Activated T-cell treated with anti-CD3 and anti-CD28 coated beads, Interleukin-2, amount 50 U/mL, for 72 hours (primary cell): ENCODE measurements around the gene CNOT6L. TPM values are rescaled to one million over a fixed set of nuclear protein-coding genes. Genes with fewer than 3 reads are reported as not detected.

Experiments used
- ATAC-seq, 2 donors: fragments of 150-1000 bp; cut with Tn5 transposase; replicated peaks in 1 of 2; 2 replicates each; pipeline ENCODE4 v1.10.0; 2021; ENCODE audit warnings: moderate library complexity in 2 of 2, mild to moderate bottlenecking in 1 of 2
- DNase-seq, 2 donors: peaks; one replicate each; pipeline ENCODE4 v3.0.0; 2021 to 2022; ENCODE audit warnings: mixed read lengths in 1 of 2
- H3K27ac Mint-ChIP-seq: one replicate; pipeline ENCODE4 v1.8.0; 2022; ENCODE audit warnings: mild to moderate bottlenecking, moderate library complexity, mixed read lengths
- H3K27me3 Mint-ChIP-seq: one replicate; pipeline ENCODE4 v1.8.0; 2022; ENCODE audit warnings: low read depth, mixed read lengths
- H3K36me3 Mint-ChIP-seq, 2 donors: one replicate each; pipeline ENCODE4 v1.8.0; 2022; ENCODE audit warnings: mixed read lengths in 2 of 2, mild to moderate bottlenecking in 1 of 2; ENCODE audit not compliant: insufficient read depth in 2 of 2
- H3K4me1 Mint-ChIP-seq: one replicate; pipeline ENCODE4 v1.8.0; 2022; ENCODE audit warnings: low read depth, mixed read lengths
- H3K4me3 Mint-ChIP-seq, 2 donors: one replicate each; pipeline ENCODE4 v1.8.0; 2022; ENCODE audit warnings: mild to moderate bottlenecking in 2 of 2, mixed read lengths in 2 of 2, moderate library complexity in 2 of 2
- H3K9me3 Mint-ChIP-seq, 2 donors: one replicate each; pipeline ENCODE4 v1.8.0; 2022; ENCODE audit warnings: mixed read lengths in 2 of 2
- total RNA-seq, 2 donors: library from RNA; stranded (reverse); gene quantifications; one replicate each; pipeline ENCODE4 v1.2.3, GENCODE V29; 2022

CNOT6L gene
- total RNA-seq, 2 donors from 2014 or later: 209 to 223 TPM

GRCh38 chr4:77817304-77818072 is 1.7 kb downstream of the CNOT6L start:
- no peaks in the 10 kb centered on the region for H3K27me3 Mint-ChIP-seq
- peaks cover 72% of the 10 kb centered on the region for H3K4me1 Mint-ChIP-seq
- DNase-seq (no peak), ATAC-seq (no peak)
- peak overlapping the region; percentile 89 to 100 for H3K4me3 Mint-ChIP-seq
- H3K36me3 Mint-ChIP-seq: peaks cover 14 to 23% of the 10 kb centered on the region in 2 donors
- peak overlapping the region; percentile 83 for H3K27ac Mint-ChIP-seq
- H3K9me3 Mint-ChIP-seq: no peaks in the 10 kb centered on the region

GRCh38 chr4:77816546-77816945 is 2.6 kb downstream of the CNOT6L start:
- Mint-ChIP-seq H3K9me3 (no peaks in the 10 kb centered on the region), H3K4me3 (peak overlapping the region; percentile 71 to 80), H3K4me1 (peaks cover 72% of the 10 kb centered on the region), H3K27me3 (no peaks in the 10 kb centered on the region), H3K27ac (peak overlapping the region; percentile 89), H3K36me3 (peaks cover 14 to 30% of the 10 kb centered on the region in 2 donors)
- DNase-seq (no peak), ATAC-seq (no peak)

GRCh38 chr4:77815636-77816035 is 3.5 kb downstream of the CNOT6L start:
- peak overlapping the region; percentile 78 for H3K27ac Mint-ChIP-seq
- H3K36me3 Mint-ChIP-seq: peaks cover 12 to 34% of the 10 kb centered on the region in 2 donors
- H3K4me3 Mint-ChIP-seq: peak overlapping the region; percentile 58 to 82
- no peak for ATAC-seq
- no peak for DNase-seq
- H3K9me3 Mint-ChIP-seq: no peaks in the 10 kb centered on the region
- H3K27me3 Mint-ChIP-seq: no peaks in the 10 kb centered on the region
- peaks cover 72% of the 10 kb centered on the region for H3K4me1 Mint-ChIP-seq

- no peak for DNase-seq
- peaks cover 82% of the 10 kb centered on the region for H3K4me1 Mint-ChIP-seq
- peak overlapping the region; percentile 91 for H3K27ac Mint-ChIP-seq
- peak overlapping the region; percentile 43 to 50 for H3K4me3 Mint-ChIP-seq
- no peak for ATAC-seq
- no peaks in the 10 kb centered on the region for H3K9me3 Mint-ChIP-seq
- peaks cover 2 to 11% of the 10 kb centered on the region in 2 donors for H3K36me3 Mint-ChIP-seq
- H3K27me3 Mint-ChIP-seq: no peaks in the 10 kb centered on the region
These were observed 13.3 kb downstream of the CNOT6L start for GRCh38 chr4:77805840-77806239.

- no peaks in the 10 kb centered on the region for H3K27me3 Mint-ChIP-seq
- no peaks in the 10 kb centered on the region for H3K9me3 Mint-ChIP-seq
- peaks cover 89% of the 10 kb centered on the region for H3K4me1 Mint-ChIP-seq
- peak overlapping the region; percentile 10 for H3K27ac Mint-ChIP-seq
- H3K4me3 Mint-ChIP-seq: no peak overlapping the region
- DNase-seq: no peak
- peaks cover 2 to 6% of the 10 kb centered on the region in 2 donors for H3K36me3 Mint-ChIP-seq
- no peak for ATAC-seq
These were observed 14.7 kb downstream of the CNOT6L start for GRCh38 chr4:77804471-77804870.

GRCh38 chr4:77802402-77802801 is 16.8 kb downstream of the CNOT6L start:
- Mint-ChIP-seq H3K4me3 (peak overlapping the region; percentile 1 to 55), H3K36me3 (peaks cover 2 to 19% of the 10 kb centered on the region in 2 donors), H3K27ac (peak overlapping the region; percentile 4), H3K4me1 (peaks cover 90% of the 10 kb centered on the region), H3K27me3 (no peaks in the 10 kb centered on the region), H3K9me3 (no peaks in the 10 kb centered on the region)
- DNase-seq: no peak
- ATAC-seq: no peak

GRCh38 chr4:77801260-77801608 is 17.9 kb downstream of the CNOT6L start:
- Mint-ChIP-seq H3K27me3 (no peaks in the 10 kb centered on the region), H3K4me1 (peaks cover 90% of the 10 kb centered on the region), H3K27ac (peak overlapping the region; percentile 86), H3K4me3 (peak overlapping the region; percentile 65 to 69), H3K9me3 (peaks cover 3 to 4% of the 10 kb centered on the region in 2 donors), H3K36me3 (peaks cover 7 to 26% of the 10 kb centered on the region in 2 donors)
- ATAC-seq (peak; percentile 54 to 56), DNase-seq (no peak)

- Mint-ChIP-seq H3K9me3 (peaks cover 3 to 5% of the 10 kb centered on the region in 2 donors), H3K36me3 (peaks cover 9 to 29% of the 10 kb centered on the region in 2 donors), H3K27ac (peak overlapping the region; percentile 86), H3K27me3 (no peaks in the 10 kb centered on the region), H3K4me1 (peaks cover 85% of the 10 kb centered on the region), H3K4me3 (peak overlapping the region; percentile 65 to 69)
- DNase-seq: no peak
- ATAC-seq: peak; percentile 43 to 57
These were observed 18.5 kb downstream of the CNOT6L start for GRCh38 chr4:77800483-77801259.

- ATAC-seq: no peak
- H3K4me3 Mint-ChIP-seq: peak overlapping the region; percentile 41 to 46
- peak overlapping the region; percentile 79 for H3K27ac Mint-ChIP-seq
These were observed 19.1 kb downstream of the CNOT6L start for GRCh38 chr4:77800077-77800476.

GRCh38 chr4:77798385-77798784 is 20.8 kb downstream of the CNOT6L start:
- ATAC-seq (peak; percentile 12 to 41), DNase-seq (no peak)
- Mint-ChIP-seq H3K4me1 (peaks cover 79% of the 10 kb centered on the region), H3K9me3 (peaks cover 6 to 9% of the 10 kb centered on the region in 2 donors), H3K27me3 (no peaks in the 10 kb centered on the region), H3K36me3 (peaks cover 14 to 43% of the 10 kb centered on the region in 2 donors), H3K4me3 (peak overlapping the region; percentile 39 to 71), H3K27ac (peak overlapping the region; percentile 87)

More at GRCh38 chr4:77800077-77800476, 19.1 kb downstream of the CNOT6L start:
- Mint-ChIP-seq H3K4me1 (peaks cover 83% of the 10 kb centered on the region), H3K9me3 (peaks cover 5 to 8% of the 10 kb centered on the region in 2 donors), H3K36me3 (peaks cover 12 to 34% of the 10 kb centered on the region in 2 donors), H3K27me3 (no peaks in the 10 kb centered on the region)
- no peak for DNase-seq

GRCh38 chr4:77797239-77797638 is 21.9 kb downstream of the CNOT6L start:
- peaks cover 77% of the 10 kb centered on the region for H3K4me1 Mint-ChIP-seq
- peak overlapping the region; percentile 82 for H3K27ac Mint-ChIP-seq
- peaks cover 6 to 9% of the 10 kb centered on the region in 2 donors for H3K9me3 Mint-ChIP-seq
- peaks cover 14 to 44% of the 10 kb centered on the region in 2 donors for H3K36me3 Mint-ChIP-seq
- H3K27me3 Mint-ChIP-seq: no peaks in the 10 kb centered on the region
- ATAC-seq: no peak
- no peak for DNase-seq
- peak overlapping the region in 1 of 2 donors; percentile 39 for H3K4me3 Mint-ChIP-seq

- no peak for DNase-seq
- peaks cover 6 to 9% of the 10 kb centered on the region in 2 donors for H3K9me3 Mint-ChIP-seq
- H3K27me3 Mint-ChIP-seq: no peaks in the 10 kb centered on the region
- peaks cover 14 to 44% of the 10 kb centered on the region in 2 donors for H3K36me3 Mint-ChIP-seq
- H3K4me3 Mint-ChIP-seq: peak overlapping the region in 1 of 2 donors; percentile 27
- peaks cover 71% of the 10 kb centered on the region for H3K4me1 Mint-ChIP-seq
- ATAC-seq: no peak
- H3K27ac Mint-ChIP-seq: peak overlapping the region; percentile 64
These were observed 23.8 kb downstream of the CNOT6L start for GRCh38 chr4:77795326-77795725.

- ATAC-seq (no peak), DNase-seq (no peak)
- Mint-ChIP-seq H3K4me3 (peak overlapping the region in 1 of 2 donors; percentile 15), H3K27me3 (no peaks in the 10 kb centered on the region), H3K27ac (peak overlapping the region; percentile 14), H3K9me3 (peaks cover 1 to 2% of the 10 kb centered on the region in 2 donors), H3K4me1 (peaks cover 68% of the 10 kb centered on the region), H3K36me3 (peaks cover 3 to 16% of the 10 kb centered on the region in 2 donors)
These were observed 29.0 kb downstream of the CNOT6L start for GRCh38 chr4:77790146-77790545.
